H1 (cell line): ENCODE measurements around the gene C17orf50. TPM values are rescaled to one million over a fixed set of nuclear protein-coding genes. Genes with fewer than 3 reads are reported as not detected.

Experiments used
- ATF2 ChIP-seq: IDR thresholded peaks from 2 replicates; pipeline ENCODE4 v1.6.1; 2012; ENCODE audit warnings: low read length, inconsistent platforms
- polyA plus RNA-seq, 7 experiments: library from polyadenylated mRNA; depleted of rRNA in 3 of 7; stranded (reverse) in 5 of 7; unstranded in 2 of 7; fragments of >200 nt in 5 of 7; fragments of 200-250 nt in 2 of 7; gene quantifications; 1 replicate in 5 of 7; 2 replicates in 1 of 7; 4 replicates in 1 of 7; pipeline versions ENCODE4 v1.2.1 to v1.2.3, GENCODE V29; 2011 to 2013; ENCODE audit warnings: missing spikeins in 2 of 7, mixed read lengths in 2 of 7
- total RNA-seq: library from RNA; stranded (reverse); fragmentation: NEBNext Ultra II Directional; extraction: Animal tissue kit (Norgen Biotek cat#: 25700); gene quantifications from 2 replicates; pipeline ENCODE4 v1.2.1, GENCODE V29; 2021

Gene C17orf50
- total and polyA plus RNA-seq, 2 of the 8 experiments (the other 6 are each of a cell fraction or from before 2014, with no cell fraction given), result 0.12 TPM; not detected in 1

DNA sequence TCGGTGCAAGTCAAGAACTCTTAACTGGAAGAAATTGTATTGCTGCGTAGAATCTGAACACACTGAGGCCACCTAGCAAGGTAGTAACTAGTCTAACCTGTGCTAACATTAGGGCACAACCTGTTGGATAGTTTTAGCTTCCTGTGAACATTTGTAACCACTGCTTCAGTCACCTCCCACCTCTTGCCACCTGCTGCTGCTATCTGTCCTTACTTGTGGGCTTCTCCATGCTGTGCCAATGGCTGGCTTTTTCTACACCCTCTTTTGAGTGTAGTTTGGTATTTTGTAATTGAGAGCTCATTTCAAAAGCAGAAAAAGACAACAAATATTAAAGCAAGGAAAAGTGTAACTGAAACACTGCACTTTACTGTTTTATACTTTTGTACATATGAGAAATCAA lies 37.0 kb upstream of the C17orf50 start (continued):
- no peak for TF ChIP-seq ATF2
